Measurements from ENCODE around the gene OR1S2. TPM values are rescaled to one million over a fixed set of nuclear protein-coding genes. Genes with fewer than 3 reads are reported as not detected.
"Not testable (repeated sequence)": the region's sequence is repeated elsewhere in the genome, so short reads cannot be mapped to it uniquely, and the experiment has no call there.

The OR1S2 gene
- total RNA-seq, 2 experiments from 2014 or later = not detected

GRCh38 chr11:58222721-58223120, 18.8 kb upstream of the OR1S2 start:
- TF ChIP-seq, protein P1, sequence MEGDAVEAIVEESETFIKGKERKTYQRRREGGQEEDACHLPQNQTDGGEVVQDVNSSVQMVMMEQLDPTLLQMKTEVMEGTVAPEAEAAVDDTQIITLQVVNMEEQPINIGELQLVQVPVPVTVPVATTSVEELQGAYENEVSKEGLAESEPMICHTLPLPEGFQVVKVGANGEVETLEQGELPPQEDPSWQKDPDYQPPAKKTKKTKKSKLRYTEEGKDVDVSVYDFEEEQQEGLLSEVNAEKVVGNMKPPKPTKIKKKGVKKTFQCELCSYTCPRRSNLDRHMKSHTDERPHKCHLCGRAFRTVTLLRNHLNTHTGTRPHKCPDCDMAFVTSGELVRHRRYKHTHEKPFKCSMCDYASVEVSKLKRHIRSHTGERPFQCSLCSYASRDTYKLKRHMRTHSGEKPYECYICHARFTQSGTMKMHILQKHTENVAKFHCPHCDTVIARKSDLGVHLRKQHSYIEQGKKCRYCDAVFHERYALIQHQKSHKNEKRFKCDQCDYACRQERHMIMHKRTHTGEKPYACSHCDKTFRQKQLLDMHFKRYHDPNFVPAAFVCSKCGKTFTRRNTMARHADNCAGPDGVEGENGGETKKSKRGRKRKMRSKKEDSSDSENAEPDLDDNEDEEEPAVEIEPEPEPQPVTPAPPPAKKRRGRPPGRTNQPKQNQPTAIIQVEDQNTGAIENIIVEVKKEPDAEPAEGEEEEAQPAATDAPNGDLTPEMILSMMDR (IDR thresholded peaks at IDR 0.05) = no peak
- Histone ChIP-seq H3K36me3 (ENCODE audit: insufficient read depth, low read length) (no peaks in the 10 kb centered on the region), H3K4me1 (ENCODE audit: insufficient read depth, low read length) (no peaks in the 10 kb centered on the region), H3K27me3 (ENCODE audit: control insufficient read depth in 1 of 2, insufficient read depth in 2 of 2, low read length in 2 of 2) (no peaks in the 10 kb centered on the region), H3K27ac (ENCODE audit: low read depth in 1 of 2, low read length in 2 of 2) (no peak overlapping the region), H3K9me3 (ENCODE audit: control insufficient read depth in 1 of 2, insufficient read depth in 1 of 2, low read length in 2 of 2) (peaks cover 0 to under 1% of the 10 kb centered on the region in 2 experiments), H3K4me3 (ENCODE audit: low read length) (no peak overlapping the region)
- ATAC-seq (ENCODE audit: poor library complexity) = no peak
- no peak overlapping the region for H3K4me3 Mint-ChIP-seq
- H3K4me1 Mint-ChIP-seq (ENCODE audit: low read depth) = no peaks in the 10 kb centered on the region
- H3K27ac Mint-ChIP-seq = no peak overlapping the region
- H3K9me3 Mint-ChIP-seq = no peaks in the 10 kb centered on the region
- no peaks in the 10 kb centered on the region for H3K36me3 Mint-ChIP-seq (ENCODE audit: low read depth)
- H3K27me3 Mint-ChIP-seq = peaks cover 19% of the 10 kb centered on the region
- no peak for DNase-seq
- CTCF ChIA-PET = no interaction called here
- POLR2A ChIA-PET = no interaction called here
- intact Hi-C loops (cut with DNase I, micrococcal nuclease) = no loop called here

DNA sequence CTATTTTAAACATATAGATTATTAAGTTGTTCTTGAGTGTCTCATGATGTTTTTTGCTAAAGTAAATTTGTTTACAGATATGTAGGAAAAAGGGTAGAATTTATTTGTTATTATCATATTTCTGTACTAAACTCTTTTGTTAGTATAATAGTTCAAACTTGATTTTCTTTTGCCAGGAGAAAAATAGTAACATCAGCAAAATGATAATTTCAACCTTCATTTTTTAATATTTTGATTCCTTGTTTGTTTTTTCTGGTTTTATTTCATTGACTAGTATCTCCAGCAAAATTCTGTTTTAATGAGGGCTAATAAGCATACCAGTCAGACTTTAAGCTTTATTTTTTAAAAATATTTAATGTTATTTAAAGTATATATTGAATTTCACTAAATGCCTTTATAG, 12.5 kb upstream of the OR1S2 start:
- ATAC-seq (ENCODE audit: poor library complexity) = no peak
- Histone ChIP-seq H3K4me1 (ENCODE audit: insufficient read depth, low read length) (no peaks in the 10 kb centered on the region), H3K9me3 (ENCODE audit: control insufficient read depth in 1 of 2, insufficient read depth in 1 of 2, low read length in 2 of 2) (no peaks in the 10 kb centered on the region), H3K27me3 (ENCODE audit: control insufficient read depth in 1 of 2, insufficient read depth in 2 of 2, low read length in 2 of 2) (no peaks in the 10 kb centered on the region), H3K36me3 (ENCODE audit: insufficient read depth, low read length) (no peaks in the 10 kb centered on the region), H3K4me3 (ENCODE audit: low read length) (no peak overlapping the region), H3K27ac (ENCODE audit: low read depth in 1 of 2, low read length in 2 of 2) (no peak overlapping the region)
- TF ChIP-seq, protein P1 (IDR thresholded peaks at IDR 0.05) = no peak
- no peak overlapping the region for H3K4me3 Mint-ChIP-seq
- no peak overlapping the region for H3K27ac Mint-ChIP-seq
- ChIA-PET POLR2A (no interaction called here), CTCF (no interaction called here)
- DNase-seq = no peak
- peaks cover 19% of the 10 kb centered on the region for H3K27me3 Mint-ChIP-seq
- intact Hi-C loops (cut with DNase I, micrococcal nuclease) = no loop called here
- no peaks in the 10 kb centered on the region for H3K36me3 Mint-ChIP-seq (ENCODE audit: low read depth)
- H3K4me1 Mint-ChIP-seq (ENCODE audit: low read depth) = no peaks in the 10 kb centered on the region
- no peaks in the 10 kb centered on the region for H3K9me3 Mint-ChIP-seq

DNA sequence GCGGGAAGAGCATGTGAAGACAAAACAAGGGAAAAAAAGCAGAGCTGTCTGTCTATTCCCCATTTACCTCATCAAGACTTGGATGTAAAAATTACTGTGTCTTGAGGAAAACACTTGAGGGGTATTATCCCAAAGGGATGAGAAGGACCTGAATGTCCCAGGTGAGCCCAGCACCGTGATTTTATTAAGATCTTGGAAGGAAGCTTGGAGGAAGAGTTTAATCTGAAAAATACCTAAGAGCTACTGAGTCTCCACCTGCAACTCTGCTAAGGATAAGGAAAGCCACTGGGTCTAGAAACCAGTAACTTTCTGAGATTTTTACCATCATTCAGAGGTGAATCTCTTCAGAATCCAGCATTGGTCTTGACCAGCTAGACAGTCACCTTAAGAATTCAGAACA, 8.5 kb upstream of the OR1S2 start, which contains the start of gene OR1S1:
OR1S1 (plus strand) TSS at position 301 of the 400 bp plus-strand sequence.
- H3K9me3 ChIP-seq (ENCODE audit: control insufficient read depth in 1 of 2, insufficient read depth in 1 of 2, low read length in 2 of 2); H3K4me3 Mint-ChIP-seq; H3K27ac Mint-ChIP-seq; H3K9me3 Mint-ChIP-seq; POLR2A ChIA-PET; H3K36me3 ChIP-seq (ENCODE audit: insufficient read depth, low read length); H3K4me3 ChIP-seq (ENCODE audit: low read length); ATAC-seq (ENCODE audit: poor library complexity); CTCF ChIA-PET; H3K4me1 ChIP-seq (ENCODE audit: insufficient read depth, low read length); H3K4me1 Mint-ChIP-seq (ENCODE audit: low read depth); H3K27ac ChIP-seq (ENCODE audit: low read depth in 1 of 2, low read length in 2 of 2); intact Hi-C loops (cut with DNase I, micrococcal nuclease); DNase-seq; H3K36me3 Mint-ChIP-seq (ENCODE audit: low read depth); H3K27me3 ChIP-seq (ENCODE audit: control insufficient read depth in 1 of 2, insufficient read depth in 2 of 2, low read length in 2 of 2): not testable (repeated sequence)
- peaks cover 17% of the 10 kb centered on the region for H3K27me3 Mint-ChIP-seq

GRCh38 chr11:58199271-58199670, 4.7 kb downstream of the OR1S2 start:
- Mint-ChIP-seq H3K36me3 (ENCODE audit: low read depth) (no peaks in the 10 kb centered on the region), H3K27me3 (peaks cover 37% of the 10 kb centered on the region), H3K9me3 (peaks cover 9% of the 10 kb centered on the region), H3K4me1 (ENCODE audit: low read depth) (no peaks in the 10 kb centered on the region), H3K4me3 (no peak overlapping the region), H3K27ac (no peak overlapping the region)
- H3K4me1 ChIP-seq (ENCODE audit: insufficient read depth, low read length) = no peaks in the 10 kb centered on the region
- POLR2A ChIA-PET = no interaction called here
- DNase-seq (no peak), ATAC-seq (ENCODE audit: poor library complexity) (no peak)
- peaks cover 0 to 3% of the 10 kb centered on the region in 2 experiments for H3K9me3 ChIP-seq (ENCODE audit: control insufficient read depth in 1 of 2, insufficient read depth in 1 of 2, low read length in 2 of 2)
- CTCF ChIA-PET = no interaction called here
- TF ChIP-seq, protein P1 (IDR thresholded peaks at IDR 0.05) = no peak
- no peaks in the 10 kb centered on the region for H3K27me3 ChIP-seq (ENCODE audit: control insufficient read depth in 1 of 2, insufficient read depth in 2 of 2, low read length in 2 of 2)
- no peak overlapping the region for H3K4me3 ChIP-seq (ENCODE audit: low read length)
- no peaks in the 10 kb centered on the region for H3K36me3 ChIP-seq (ENCODE audit: insufficient read depth, low read length)
- H3K27ac ChIP-seq (ENCODE audit: low read depth in 1 of 2, low read length in 2 of 2) = no peak overlapping the region
- intact Hi-C loops (cut with DNase I, micrococcal nuclease) = no loop called here

All from CD4-positive, alpha-beta T cell (primary cell).